DMS53 treated with DMSO at 0.1 percent for 48 hours (cell line): ENCODE measurements around the gene MRI1.
"Not testable (repeated sequence)": the region's sequence is repeated elsewhere in the genome, so short reads cannot be mapped to it uniquely, and the experiment has no call there.

Experiments
- DNase-seq: peaks from one replicate; lab custom pipeline; 2025; ENCODE audit not compliant: unreplicated experiment; lab: John Stamatoyannopoulos, UW

Gene MRI1

GRCh38 chr19:13764101-13764807, at the start of gene MRI1:
TSS of gene MRI1 (plus strand) at chr19:13764522. CDS start at chr19:13764589, 67 bp downstream.
- DNase-seq: peak; percentile 7

- no peak for DNase-seq
These were observed 47.1 kb upstream of the MRI1 start for GRCh38 chr19:13717194-13717643.

- peak; percentile 77 for DNase-seq
These were observed 45.6 kb upstream of the MRI1 start for GRCh38 chr19:13718733-13719132.

GRCh38 chr19:13722146-13722545, 42.2 kb upstream of the MRI1 start:
- DNase-seq: no peak

- no peak for DNase-seq
These were observed 41.1 kb upstream of the MRI1 start for GRCh38 chr19:13723206-13723605.

GRCh38 chr19:13726323-13726722, 38.0 kb upstream of the MRI1 start:
- no peak for DNase-seq

- DNase-seq: no peak
These were observed 36.5 kb upstream of the MRI1 start for GRCh38 chr19:13727798-13728197.

GRCh38 chr19:13729859-13730258, 34.5 kb upstream of the MRI1 start:
- DNase-seq: no peak

GRCh38 chr19:13731147-13731964, 33.0 kb upstream of the MRI1 start:
- peak; percentile 80 for DNase-seq

GRCh38 chr19:13732337-13732736, 32.0 kb upstream of the MRI1 start:
- DNase-seq: no peak

GRCh38 chr19:13734751-13735150, 29.6 kb upstream of the MRI1 start:
- DNase-seq: no peak

GRCh38 chr19:13738073-13738472, 26.2 kb upstream of the MRI1 start:
- DNase-seq: no peak

GRCh38 chr19:13741893-13742292, 22.4 kb upstream of the MRI1 start:
- DNase-seq: no peak

- DNase-seq: no peak
These were observed 21.6 kb upstream of the MRI1 start for GRCh38 chr19:13742756-13743155.

GRCh38 chr19:13744174-13744573, 20.1 kb upstream of the MRI1 start:
- DNase-seq: no peak

GRCh38 chr19:13747098-13747453, 17.2 kb upstream of the MRI1 start:
- DNase-seq: no peak

- peak; percentile 7 for DNase-seq
These were observed 16.0 kb upstream of the MRI1 start for GRCh38 chr19:13748169-13748828.

GRCh38 chr19:13751436-13751835, 12.9 kb upstream of the MRI1 start:
- no peak for DNase-seq

- not testable (repeated sequence) for DNase-seq
These were observed 10.7 kb upstream of the MRI1 start for GRCh38 chr19:13753622-13754021.

- no peak for DNase-seq
These were observed 8.1 kb upstream of the MRI1 start for GRCh38 chr19:13756210-13756609.

- no peak for DNase-seq
These were observed 6.2 kb upstream of the MRI1 start for GRCh38 chr19:13757805-13758772.
